DMS153 treated with DMSO at 0.1 percent for 48 hours (cell line): ENCODE results near the gene GDF9.
"Not testable (repeated sequence)": the region's sequence is repeated elsewhere in the genome, so short reads cannot be mapped to it uniquely, and the experiment has no call there.

ENCODE experiments used
- DNase-seq: peaks from one replicate; lab custom pipeline; 2025; ENCODE audit not compliant: unreplicated experiment; lab: John Stamatoyannopoulos, UW

Gene GDF9

DNA sequence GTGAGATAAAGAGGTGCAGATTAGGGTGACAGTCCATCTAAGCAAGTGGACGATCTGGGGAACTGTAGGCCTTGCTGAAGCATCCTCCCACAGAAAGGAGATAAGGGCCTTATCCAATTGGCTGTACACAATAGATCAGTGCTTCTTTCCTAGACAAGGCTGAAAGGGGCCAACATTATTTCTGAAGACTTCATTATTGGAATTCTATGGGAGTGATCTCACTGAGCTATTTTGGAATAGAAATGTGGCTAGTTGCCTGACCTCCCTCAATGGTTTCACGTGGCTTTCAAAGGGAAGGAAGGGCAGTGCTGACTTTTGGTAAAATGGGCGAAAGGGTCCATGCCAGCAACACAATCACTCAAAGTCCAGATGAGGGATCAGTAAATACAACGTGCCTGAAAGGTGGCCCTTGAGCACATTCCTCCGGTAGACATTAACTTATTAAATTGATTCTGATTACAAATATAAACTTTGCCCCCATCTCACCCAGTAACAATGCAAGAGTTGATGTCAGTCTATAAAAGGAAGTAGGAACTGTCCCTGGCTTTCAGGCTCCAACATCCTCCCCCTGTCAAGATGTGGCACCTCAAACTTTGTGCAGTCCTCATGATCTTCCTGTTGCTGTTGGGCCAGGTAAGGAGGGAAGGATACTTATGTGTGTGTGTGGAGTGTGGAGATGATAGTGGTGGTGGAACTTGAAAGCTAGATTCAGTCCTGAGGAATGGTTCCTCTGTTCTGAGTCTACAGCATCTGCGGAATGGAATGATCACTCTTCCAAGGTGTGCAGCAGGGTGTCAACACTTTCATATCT lies 7.1 kb upstream of the GDF9 start, which contains the start of gene LEAP2:
Gene LEAP2, plus strand, starts transcription at position 550 of the 811 bp plus-strand sequence. Its CDS starts 27 bp downstream, at position 577.
- DNase-seq, result no peak

DNA sequence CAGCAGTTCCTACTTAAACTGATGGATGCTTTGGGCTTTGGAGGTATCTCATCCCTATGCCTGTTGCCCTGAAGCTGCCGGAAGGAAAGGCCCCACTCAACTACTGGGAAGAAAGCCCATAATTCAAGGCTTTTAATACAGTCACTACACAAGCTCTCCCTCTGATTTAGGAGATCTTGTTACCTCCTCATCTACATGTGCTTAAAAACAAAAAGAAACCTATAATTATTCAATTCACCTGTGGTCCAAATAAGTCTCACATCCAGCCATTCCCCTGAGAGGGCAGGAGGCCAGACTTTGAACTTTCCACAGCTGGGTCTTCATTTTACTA lies 6.5 kb upstream of the GDF9 start:
- DNase-seq, result no peak

DNA sequence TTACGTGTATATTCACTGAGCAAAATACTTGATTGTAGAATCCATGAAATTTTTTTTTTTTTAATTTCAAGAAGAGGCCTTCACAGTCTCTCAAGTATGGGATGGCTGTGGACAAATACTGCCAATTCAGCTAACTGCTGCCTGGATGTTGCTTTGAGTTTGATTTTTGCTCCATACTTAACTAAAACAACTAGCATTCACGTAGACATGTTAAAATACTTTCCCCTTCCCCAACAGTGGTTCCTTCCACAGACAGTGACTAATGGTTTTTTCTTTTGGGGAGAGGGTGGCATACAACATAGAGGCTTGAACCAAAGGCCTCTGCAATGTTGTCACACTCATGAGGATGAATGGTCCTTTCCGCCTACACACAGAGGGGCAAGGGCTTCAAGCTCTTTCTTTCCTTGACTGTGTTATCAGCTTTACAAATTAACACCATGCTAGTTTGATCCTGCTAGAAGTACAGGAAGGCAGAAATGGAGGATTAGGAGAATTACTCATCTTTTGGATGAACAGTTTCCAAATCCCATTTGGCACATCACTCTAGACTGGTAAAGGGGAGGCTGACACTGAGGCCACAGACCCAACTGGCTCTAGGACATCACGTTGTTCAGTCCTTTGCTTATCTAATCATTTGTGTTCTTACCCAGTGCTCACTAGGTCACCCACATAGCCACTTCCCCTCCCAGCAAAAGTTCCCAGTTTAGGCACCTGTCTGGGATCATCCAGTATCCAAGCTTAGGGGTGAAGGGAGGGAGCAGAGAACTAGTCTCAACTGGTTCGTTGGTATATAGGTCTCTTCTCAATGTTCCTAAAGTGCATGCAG lies 5.4 kb upstream of the GDF9 start:
- no peak for DNase-seq

DNA sequence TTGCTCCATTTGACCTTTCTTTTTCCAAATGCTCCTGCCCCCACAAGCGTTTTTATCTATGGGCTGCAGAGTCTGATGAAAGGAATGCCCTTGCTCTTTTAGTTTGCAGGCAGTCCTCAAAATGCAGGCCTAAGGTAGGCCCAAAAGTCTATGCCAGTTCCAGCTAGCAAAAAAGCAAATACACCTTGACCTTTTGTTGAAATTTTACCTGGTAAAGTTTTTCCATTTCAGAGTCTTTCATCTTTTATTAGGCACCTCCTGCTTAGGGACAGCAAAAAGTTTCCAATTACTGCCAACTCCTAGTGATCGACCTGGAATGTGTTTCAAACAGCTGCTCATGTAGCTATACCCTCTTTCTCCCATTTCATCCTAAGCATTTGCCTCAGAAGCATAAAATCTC lies 4.5 kb upstream of the GDF9 start:
- DNase-seq, result no peak

- DNase-seq, result no peak
These were observed 2.5 kb upstream of the GDF9 start for GRCh38 chr5:132868754-132869153.

DNA sequence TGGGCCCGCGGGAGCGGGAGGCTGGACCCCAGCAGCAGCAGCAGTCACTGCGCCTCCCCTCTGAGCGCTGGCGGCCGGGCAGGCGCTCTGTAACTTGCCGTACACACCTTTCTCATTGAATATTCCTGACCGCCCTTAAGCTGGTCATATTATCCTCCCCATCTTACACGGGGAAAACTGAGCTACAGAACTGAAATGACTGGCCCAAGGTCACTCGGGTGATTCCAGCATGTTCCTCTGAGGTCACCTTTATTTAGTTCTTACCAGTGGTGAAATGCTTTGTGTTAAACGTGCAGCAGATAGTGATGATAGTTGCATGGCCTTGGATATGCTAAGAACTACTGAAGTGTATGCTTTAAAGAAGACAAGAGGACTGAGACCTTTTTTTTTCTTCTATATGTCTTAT lies 780 bp upstream of the GDF9 start:
- no peak for DNase-seq

DNA sequence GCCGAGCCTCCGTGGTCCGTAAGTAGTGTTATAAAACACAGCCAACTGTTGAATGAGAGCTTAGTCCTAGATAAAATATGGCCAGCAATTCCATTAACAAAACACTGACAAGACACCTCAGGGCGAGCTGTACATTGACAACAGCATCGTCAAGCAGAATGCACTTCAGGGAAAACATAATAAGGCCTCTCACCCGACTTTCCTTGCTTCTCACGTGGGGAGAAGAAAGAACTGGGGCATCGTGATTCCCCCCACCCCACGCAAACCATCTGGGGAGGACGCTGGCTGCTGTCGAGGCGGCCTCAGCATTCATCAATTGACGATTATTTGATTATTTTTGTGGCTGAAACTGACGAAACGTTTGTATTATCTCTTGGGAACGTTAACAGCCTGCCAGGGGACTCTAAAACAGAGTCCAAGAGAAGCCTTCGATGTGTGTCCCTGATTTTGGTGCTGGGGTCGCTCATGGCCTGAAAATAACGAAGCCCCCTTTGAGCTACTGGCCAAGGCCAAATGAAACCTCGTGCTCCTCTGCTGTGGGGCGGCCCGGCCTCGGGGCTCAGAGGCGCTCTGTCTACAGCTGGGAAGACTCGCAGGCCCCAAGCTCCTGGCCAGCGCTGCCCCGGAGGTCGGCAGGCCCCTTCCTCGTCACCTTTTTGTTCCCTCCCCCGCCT lies 464 bp downstream of the GDF9 start:
- no peak for DNase-seq

- no peak for DNase-seq
These were observed 5.5 kb downstream of the GDF9 start for GRCh38 chr5:132860742-132861141.

- DNase-seq, result no peak
These were observed 6.3 kb downstream of the GDF9 start for GRCh38 chr5:132859889-132860437.

DNA sequence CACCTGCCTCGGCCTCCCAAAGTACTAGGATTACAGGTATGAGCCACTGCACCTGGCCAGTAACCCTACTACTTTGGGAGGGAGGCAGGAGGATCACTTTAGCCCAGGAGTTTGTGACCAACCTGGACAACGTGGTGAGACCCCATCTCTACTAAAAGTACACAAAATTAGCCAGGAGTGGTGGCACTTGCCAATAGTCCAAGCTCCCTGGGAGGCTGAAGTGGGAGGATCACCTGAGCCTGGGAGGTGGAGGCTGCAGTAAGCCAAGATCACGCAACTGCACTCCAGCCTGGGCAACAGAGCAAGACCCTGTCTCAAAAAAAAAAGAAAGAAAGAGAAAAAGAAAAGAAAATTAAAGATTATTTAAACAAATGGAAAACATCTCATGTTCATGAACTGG lies 10.3 kb downstream of the GDF9 start:
- no peak for DNase-seq

GRCh38 chr5:132854992-132855391 lies 11.3 kb downstream of the GDF9 start:
- DNase-seq, result not testable (repeated sequence)

DNA sequence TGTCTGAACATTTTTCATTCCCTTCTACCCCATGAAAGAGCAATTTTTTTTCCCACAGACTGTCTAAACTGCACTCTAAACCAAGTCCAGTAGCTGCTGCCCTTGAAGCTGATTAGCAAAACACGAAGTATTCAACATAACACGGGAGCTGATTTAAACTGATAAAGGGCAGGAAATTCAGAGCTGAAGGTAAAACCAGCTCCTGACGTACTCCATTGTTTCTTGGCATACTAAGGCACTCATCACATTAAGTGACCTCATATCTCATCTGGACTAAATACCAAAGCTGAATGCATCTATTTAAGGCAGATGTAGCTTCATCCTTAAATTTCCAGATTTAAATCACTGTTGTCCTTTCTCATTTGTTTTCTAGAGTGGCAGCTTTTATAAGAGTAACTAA lies 12.0 kb downstream of the GDF9 start:
- no peak for DNase-seq

DNA sequence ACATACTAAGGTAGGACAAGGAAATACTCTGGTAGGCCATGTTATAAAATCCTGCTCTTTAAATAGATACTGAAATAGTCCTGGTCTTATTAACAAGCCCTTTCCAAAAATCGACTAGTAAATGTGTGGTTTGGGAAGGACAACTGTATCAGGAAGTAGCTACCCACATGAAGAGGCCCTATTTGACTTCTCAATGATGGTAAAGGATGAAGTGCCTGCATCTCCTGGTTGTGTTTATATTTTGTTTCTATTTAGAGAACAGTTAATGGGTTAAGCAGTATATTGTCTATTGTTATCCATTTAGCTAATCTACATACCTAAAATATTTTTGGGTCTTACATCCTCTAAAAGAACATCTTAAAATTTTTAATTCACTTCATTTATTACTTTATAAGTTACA lies 12.5 kb downstream of the GDF9 start:
- DNase-seq, result no peak

- DNase-seq, result no peak
These were observed 12.9 kb downstream of the GDF9 start for GRCh38 chr5:132853323-132853722.

DNA sequence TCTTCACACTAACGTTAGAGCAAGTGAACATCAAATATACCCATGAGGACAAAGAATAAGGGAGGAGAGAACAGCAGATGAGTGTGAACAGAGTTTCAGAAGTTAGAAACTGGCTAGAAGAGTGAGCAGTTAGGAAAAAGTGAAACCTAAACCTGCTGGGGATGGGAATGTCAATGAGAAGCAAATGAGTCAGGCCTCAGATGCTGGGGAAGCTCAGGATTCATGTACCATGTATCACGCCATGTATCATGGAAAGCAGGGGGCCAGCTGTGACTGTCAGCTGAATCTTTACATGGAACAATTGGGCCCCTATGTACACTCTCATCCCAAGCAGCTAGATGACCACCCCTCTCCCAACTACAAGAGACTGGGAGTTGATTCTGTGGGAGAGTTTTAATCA lies 16.2 kb downstream of the GDF9 start:
- no peak for DNase-seq

- no peak for DNase-seq
These were observed 16.9 kb downstream of the GDF9 start for GRCh38 chr5:132849347-132849746.

DNA sequence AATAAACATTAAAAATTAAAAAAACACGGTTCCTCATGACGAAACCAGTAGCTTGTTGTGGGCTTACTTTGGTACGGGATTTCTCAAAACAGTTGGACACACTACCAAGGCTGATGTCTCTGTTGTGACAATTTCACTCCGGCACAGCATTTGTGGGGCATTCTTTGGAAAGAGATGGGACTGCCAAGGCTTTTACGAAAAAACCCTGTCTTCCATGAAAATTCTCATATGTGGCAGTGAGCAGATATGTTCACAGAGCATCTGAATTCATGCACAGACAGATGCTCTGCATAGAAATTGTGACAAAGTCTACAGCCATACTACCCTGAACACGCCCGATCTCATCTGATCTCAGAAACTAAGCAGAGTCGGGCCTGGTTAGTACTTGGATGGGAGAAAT lies 18.0 kb downstream of the GDF9 start:
- no peak for DNase-seq

- no peak for DNase-seq
These were observed 25.0 kb downstream of the GDF9 start for GRCh38 chr5:132841305-132841704.

DNA sequence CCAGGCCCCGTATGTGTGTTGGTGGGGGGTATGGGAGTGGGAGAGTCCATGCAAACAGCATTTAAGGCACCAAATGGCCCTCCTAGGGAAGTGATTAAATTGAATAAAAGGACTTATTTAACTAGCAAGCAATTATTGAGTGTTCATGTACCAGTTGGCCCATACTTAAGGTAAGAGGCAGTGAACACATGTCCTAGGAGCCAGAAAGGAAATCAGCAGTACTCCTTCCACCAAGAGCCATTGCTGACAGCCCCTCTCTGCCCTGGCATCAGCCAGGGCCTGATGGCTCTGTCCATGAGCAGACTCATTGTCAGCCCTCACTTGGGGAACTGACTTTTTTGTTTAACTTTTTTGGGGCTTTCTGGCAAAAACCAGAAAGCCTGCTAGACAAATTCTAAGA lies 25.4 kb downstream of the GDF9 start:
- DNase-seq, result no peak

DNA sequence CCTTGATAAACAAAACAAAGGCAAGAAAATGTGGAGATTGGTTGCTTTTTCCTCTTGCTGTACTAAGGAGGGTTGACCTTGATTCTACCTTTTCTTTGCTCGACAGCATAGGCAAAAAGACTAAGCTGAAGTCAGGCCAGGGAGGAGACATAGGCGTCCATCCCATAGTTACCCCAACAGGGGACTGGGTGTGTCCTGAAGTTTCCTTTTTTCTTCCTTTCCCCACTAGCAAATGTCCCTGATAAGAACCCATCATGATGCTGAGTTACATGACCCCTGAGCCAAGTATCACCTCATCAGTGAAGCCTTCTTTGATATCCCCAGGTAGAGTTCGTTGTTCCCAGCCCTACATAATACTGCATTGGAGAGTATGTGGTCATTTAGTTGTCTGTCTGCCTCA lies 26.0 kb downstream of the GDF9 start:
- no peak for DNase-seq

DNA sequence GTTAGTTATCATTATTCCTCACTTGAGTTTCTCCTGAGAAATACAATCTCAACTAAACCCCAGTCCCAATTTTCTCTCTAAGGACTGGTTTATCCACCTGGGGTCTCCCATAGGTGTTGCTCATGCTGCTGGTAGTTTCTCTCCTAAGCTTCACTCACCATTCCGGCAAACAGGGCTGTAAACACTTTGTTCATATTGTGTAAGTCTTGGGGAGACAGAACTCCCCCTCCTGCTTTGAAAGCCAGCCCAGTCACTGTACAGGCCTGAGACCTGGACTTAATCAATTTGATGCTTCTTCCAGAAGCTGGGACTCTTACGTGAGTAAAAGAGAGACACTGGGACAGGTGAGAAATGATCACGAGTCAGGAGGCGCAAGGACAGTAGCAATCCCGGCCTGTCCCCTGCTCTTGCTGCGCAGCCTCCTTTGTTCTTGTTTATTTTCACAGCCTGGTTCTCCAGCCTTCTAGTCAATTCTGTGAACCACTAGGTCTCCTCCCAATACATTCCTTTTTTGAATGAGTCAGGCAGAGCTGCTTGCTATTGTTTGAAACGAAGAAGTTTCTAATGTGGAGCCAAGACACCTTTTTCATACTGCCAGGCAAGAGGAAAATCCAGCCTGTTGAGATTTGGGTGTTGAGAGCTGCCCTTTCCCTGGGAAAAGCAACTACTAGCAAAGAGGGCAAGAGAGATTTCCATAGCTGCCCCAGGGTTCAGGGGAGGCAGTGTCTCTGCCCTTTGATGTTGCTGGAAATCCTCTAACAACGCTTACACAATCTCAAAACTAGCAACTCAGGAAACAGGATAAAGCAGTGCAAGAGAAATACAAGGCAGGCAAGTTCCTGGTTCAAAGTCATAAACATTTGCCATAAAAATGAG lies 26.6 kb downstream of the GDF9 start:
- DNase-seq, result no peak
